GM13976 (cell line): Measurements from ENCODE around the gene PCSK1.

Experiments
- DNase-seq: peaks from one replicate; pipeline ENCODE4 v3.0.0; 2012; ENCODE audit warnings: low spot score
- CTCF ChIP-seq: IDR thresholded peaks from 2 replicates; pipeline ENCODE4 v1.5.1; 2012; ENCODE audit warnings: borderline replicate concordance, mild to moderate bottlenecking; ENCODE audit not compliant: insufficient read depth; ENCODE audit errors: extremely low read depth, missing control alignments, control extremely low read depth
- in situ Hi-C: fragments of 300-500 bp; cut with MboI; formaldehyde crosslinking; loops from one replicate; pipeline ENCODE4 v1.12.0; 2022; ENCODE audit warnings: low sequenced_read_pairs, mixed read lengths, inconsistent platforms; ENCODE audit not compliant: unreplicated experiment

PCSK1 gene

GRCh38 chr5:96384353-96384752, 48.7 kb downstream of the PCSK1 start:
- DNase-seq, result no peak
- in situ Hi-C loops, result no loop called here
- no peak for TF ChIP-seq CTCF

- TF ChIP-seq CTCF, result no peak
- in situ Hi-C loops, result no loop called here
- DNase-seq, result no peak
Observed at GRCh38 chr5:96381526-96381925, 51.5 kb downstream of the PCSK1 start.

DNA sequence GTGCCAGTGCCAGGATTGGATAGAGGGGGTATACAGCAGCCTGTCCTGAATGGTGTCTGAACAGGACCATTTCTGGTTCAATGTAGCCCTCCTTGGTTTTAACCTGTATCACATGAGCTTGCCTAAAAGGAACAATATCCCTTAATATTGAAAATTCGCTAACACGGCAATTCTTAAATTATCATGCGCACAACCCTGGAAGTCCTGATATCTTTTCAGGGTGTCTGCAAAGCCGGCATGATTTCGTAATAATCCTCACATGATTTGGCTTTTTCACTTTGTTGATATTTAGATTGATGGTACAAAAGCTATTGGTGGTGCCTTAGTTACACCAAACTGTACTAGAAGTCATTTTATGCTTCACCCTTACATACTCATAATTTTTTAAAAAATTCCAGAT, 53.2 kb downstream of the PCSK1 start:
- in situ Hi-C loops, result no loop called here
- TF ChIP-seq CTCF, result no peak
- no peak for DNase-seq

- no peak for DNase-seq
- no peak for TF ChIP-seq CTCF
- in situ Hi-C loops, result no loop called here
Observed at GRCh38 chr5:96377597-96377996, 55.5 kb downstream of the PCSK1 start.

- DNase-seq, result no peak
- TF ChIP-seq CTCF, result no peak
- in situ Hi-C loops, result no loop called here
Observed at GRCh38 chr5:96377167-96377566, 55.9 kb downstream of the PCSK1 start.

GRCh38 chr5:96374653-96375052, 58.4 kb downstream of the PCSK1 start:
- in situ Hi-C loops, result no loop called here
- TF ChIP-seq CTCF, result no peak
- DNase-seq, result no peak

- in situ Hi-C loops, result no loop called here
- no peak for TF ChIP-seq CTCF
- DNase-seq, result no peak
Observed at GRCh38 chr5:96373381-96373733, 59.7 kb downstream of the PCSK1 start.
